ENCODE data around the gene DLG1.

DNA sequence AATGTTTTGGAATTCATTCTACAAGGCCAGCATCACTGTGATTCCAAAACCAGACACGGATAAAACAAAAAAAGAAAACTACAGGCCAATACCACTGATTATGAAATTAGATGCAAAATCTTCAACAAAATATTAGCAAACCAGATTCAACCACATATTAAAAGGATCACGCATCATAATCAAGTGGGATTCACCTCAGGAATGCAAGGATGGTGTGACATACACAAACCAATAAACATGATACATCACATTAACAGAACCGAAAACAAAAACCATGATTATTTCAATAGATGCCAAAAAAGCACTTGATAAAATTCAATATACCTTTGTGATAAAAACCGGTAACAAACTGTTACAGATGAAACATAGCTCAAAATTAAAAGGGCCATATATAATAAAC is 48.9 kb downstream of the DLG1 start:
- TF ChIP-seq, protein P1, sequence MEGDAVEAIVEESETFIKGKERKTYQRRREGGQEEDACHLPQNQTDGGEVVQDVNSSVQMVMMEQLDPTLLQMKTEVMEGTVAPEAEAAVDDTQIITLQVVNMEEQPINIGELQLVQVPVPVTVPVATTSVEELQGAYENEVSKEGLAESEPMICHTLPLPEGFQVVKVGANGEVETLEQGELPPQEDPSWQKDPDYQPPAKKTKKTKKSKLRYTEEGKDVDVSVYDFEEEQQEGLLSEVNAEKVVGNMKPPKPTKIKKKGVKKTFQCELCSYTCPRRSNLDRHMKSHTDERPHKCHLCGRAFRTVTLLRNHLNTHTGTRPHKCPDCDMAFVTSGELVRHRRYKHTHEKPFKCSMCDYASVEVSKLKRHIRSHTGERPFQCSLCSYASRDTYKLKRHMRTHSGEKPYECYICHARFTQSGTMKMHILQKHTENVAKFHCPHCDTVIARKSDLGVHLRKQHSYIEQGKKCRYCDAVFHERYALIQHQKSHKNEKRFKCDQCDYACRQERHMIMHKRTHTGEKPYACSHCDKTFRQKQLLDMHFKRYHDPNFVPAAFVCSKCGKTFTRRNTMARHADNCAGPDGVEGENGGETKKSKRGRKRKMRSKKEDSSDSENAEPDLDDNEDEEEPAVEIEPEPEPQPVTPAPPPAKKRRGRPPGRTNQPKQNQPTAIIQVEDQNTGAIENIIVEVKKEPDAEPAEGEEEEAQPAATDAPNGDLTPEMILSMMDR (IDR thresholded peaks at IDR 0.05): no peak
- no peak for TF ChIP-seq POLR2A (IDR thresholded peaks at IDR 0.05)
- no peak for TF ChIP-seq POLR2AphosphoS5 (IDR thresholded peaks at IDR 0.05)
